ENCODE results near the gene KRTAP5-6.
"Not testable (repeated sequence)": the region's sequence is repeated elsewhere in the genome, so short reads cannot be mapped to it uniquely, and the experiment has no call there.

Gene KRTAP5-6

DNA sequence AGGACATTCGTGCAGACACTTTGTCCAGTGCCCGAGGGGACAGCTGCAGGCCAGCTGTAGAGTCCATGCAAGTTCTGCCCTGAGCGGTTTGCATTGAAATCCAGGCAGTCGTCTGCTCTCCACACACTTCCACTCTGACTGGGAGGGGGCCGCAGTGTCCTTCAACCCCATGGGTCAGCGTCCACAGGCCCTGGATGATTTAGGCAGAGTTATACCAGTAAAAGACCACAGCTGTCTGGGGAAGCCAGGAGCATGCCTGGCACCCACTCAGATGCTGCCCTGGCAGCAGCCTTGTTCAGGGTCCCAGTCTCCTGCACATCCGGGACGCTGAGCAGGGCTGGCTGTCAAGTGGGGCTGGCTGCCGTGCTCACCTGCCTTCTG lies 40.9 kb upstream of the KRTAP5-6 start:
- TF ChIP-seq, protein P1, sequence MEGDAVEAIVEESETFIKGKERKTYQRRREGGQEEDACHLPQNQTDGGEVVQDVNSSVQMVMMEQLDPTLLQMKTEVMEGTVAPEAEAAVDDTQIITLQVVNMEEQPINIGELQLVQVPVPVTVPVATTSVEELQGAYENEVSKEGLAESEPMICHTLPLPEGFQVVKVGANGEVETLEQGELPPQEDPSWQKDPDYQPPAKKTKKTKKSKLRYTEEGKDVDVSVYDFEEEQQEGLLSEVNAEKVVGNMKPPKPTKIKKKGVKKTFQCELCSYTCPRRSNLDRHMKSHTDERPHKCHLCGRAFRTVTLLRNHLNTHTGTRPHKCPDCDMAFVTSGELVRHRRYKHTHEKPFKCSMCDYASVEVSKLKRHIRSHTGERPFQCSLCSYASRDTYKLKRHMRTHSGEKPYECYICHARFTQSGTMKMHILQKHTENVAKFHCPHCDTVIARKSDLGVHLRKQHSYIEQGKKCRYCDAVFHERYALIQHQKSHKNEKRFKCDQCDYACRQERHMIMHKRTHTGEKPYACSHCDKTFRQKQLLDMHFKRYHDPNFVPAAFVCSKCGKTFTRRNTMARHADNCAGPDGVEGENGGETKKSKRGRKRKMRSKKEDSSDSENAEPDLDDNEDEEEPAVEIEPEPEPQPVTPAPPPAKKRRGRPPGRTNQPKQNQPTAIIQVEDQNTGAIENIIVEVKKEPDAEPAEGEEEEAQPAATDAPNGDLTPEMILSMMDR (IDR thresholded peaks at IDR 0.05; ENCODE audit: extremely low read depth, missing control alignments), result no peak
- no peak for DNase-seq (ENCODE audit: low spot score)

DNA sequence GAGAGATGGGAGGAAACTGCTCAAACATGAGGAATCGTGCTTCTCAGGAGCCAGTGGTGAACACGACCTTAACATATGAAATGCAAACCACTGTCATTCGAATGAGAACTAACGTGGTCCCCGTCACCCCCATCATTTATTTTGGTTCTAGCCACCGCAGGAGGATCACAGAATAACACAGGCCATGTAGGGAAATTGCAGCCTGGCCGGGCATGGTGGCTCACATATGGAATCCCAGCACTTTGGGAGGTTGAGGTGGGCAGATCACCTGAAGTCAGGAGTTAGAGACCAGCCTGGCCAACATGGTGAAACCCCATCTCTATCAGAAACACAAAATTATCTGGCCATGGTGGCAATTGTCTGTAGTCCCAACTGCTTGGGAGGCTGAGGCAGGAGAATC lies 40.3 kb upstream of the KRTAP5-6 start:
- TF ChIP-seq, protein P1 (IDR thresholded peaks at IDR 0.05; ENCODE audit: extremely low read depth, missing control alignments), result no peak

GRCh38 chr11:1659506-1659905 lies 37.5 kb upstream of the KRTAP5-6 start:
- DNase-seq (ENCODE audit: low spot score), result no peak
- TF ChIP-seq, protein P1 (IDR thresholded peaks at IDR 0.05; ENCODE audit: extremely low read depth, missing control alignments), result no peak

More for the DNA sequence above, 40.3 kb upstream of the KRTAP5-6 start:
- no peak for DNase-seq (ENCODE audit: low spot score)

- no peak for DNase-seq (ENCODE audit: low spot score)
- TF ChIP-seq, protein P1 (IDR thresholded peaks at IDR 0.05; ENCODE audit: extremely low read depth, missing control alignments), result no peak
These were observed 36.7 kb upstream of the KRTAP5-6 start for GRCh38 chr11:1660111-1660867.

GRCh38 chr11:1661454-1662269 lies 35.3 kb upstream of the KRTAP5-6 start:
- DNase-seq (ENCODE audit: low spot score), result not testable (repeated sequence)

DNA sequence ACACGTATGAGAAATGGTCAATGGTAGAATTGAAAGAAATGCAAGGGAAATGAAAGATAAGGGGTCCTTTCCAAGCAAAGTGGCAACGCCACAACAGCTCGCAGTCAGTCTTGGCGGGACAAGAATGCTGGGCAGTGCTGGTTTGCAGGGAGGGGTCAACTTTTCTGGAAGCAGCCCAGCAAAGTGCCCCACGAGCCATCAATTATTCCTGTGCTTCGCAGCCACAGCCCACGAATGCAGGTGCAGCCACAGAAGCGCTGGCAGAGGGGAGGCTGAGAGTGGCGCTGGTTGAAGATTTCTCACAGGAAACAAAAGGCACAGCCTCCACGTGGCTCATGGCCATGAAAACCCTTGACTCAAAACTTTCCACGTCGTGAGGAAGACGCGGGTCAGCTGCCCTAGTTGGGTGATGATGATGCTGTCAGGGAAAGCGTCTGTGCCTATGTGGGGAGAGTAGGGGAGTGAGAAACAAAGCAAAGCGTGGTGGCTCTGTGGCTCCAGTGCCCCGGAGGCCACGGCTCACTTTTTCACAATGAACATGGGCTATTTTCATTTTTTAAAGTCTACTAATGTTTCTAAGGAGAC lies 34.2 kb upstream of the KRTAP5-6 start:
- DNase-seq (ENCODE audit: low spot score), result not testable (repeated sequence)

GRCh38 chr11:1665313-1665712 lies 31.7 kb upstream of the KRTAP5-6 start:
- TF ChIP-seq, protein P1 (IDR thresholded peaks at IDR 0.05; ENCODE audit: extremely low read depth, missing control alignments), result no peak

DNA sequence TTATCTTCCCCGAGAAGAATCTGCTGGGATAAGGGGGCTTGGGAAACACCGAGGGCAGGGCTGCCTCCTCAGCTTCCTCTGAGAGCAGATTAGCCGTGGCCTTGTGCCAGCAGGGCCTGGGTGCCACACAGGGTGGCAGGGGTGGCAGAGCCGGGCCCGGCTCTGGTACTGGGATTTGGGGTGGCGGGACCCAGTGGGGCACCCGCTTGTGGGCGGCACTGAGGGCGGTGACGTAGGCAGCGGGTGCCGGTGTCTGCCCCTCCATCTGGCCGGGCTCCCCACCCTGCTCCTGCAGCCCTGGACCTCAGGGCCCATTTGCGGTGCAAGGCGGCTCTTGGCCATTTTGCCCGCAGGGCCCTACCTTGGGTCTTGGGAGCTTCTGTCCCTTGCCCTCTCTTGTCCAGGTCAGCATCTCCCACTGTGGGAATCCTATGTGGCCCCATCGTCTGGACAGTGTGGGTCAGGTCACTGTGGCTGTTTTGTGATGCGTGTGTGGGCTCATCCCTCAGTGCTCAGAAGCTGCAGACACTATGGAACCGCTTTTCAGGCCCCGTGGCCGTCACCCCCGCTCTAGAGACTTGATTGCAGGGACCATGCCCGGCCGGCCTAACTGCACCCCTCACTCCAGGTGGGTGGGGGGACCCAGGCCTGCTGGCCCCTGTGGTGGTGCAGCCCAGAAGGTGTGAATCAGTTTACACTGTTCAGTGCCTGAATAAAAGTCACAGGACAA lies 29.7 kb upstream of the KRTAP5-6 start:
- DNase-seq (ENCODE audit: low spot score), result no peak
- TF ChIP-seq, protein P1 (IDR thresholded peaks at IDR 0.05; ENCODE audit: extremely low read depth, missing control alignments), result no peak

More at GRCh38 chr11:1665313-1665712, 31.7 kb upstream of the KRTAP5-6 start:
- no peak for DNase-seq (ENCODE audit: low spot score)

Measured in GM20000 (cell line).